GM12892 (cell line): Measurements from ENCODE around the gene TFF2.

ENCODE experiments used
- DNase-seq: peaks from one replicate; pipeline ENCODE4 v3.0.0; 2011; ENCODE audit not compliant: insufficient read length
- FAIRE-seq: peaks from 2 replicates; lab custom pipeline; 2011; peaks lifted over from hg19 to GRCh38; lab: Jason Lieb, UNC
- POLR2A ChIP-seq: IDR thresholded peaks from 2 replicates; pipeline ENCODE4 v1.6.1; 2011; ENCODE audit warnings: low read depth, low read length, control low read depth
- POLR2AphosphoS5 ChIP-seq: IDR thresholded peaks from 2 replicates; pipeline ENCODE4 v1.6.1; 2011; ENCODE audit warnings: low read depth, low read length, control low read depth
- TAF1 ChIP-seq: IDR thresholded peaks from 2 replicates; pipeline ENCODE4 v1.6.1; 2011; ENCODE audit warnings: low read depth, mild to moderate bottlenecking, control low read depth, low read length, borderline replicate concordance

TFF2 gene

DNA sequence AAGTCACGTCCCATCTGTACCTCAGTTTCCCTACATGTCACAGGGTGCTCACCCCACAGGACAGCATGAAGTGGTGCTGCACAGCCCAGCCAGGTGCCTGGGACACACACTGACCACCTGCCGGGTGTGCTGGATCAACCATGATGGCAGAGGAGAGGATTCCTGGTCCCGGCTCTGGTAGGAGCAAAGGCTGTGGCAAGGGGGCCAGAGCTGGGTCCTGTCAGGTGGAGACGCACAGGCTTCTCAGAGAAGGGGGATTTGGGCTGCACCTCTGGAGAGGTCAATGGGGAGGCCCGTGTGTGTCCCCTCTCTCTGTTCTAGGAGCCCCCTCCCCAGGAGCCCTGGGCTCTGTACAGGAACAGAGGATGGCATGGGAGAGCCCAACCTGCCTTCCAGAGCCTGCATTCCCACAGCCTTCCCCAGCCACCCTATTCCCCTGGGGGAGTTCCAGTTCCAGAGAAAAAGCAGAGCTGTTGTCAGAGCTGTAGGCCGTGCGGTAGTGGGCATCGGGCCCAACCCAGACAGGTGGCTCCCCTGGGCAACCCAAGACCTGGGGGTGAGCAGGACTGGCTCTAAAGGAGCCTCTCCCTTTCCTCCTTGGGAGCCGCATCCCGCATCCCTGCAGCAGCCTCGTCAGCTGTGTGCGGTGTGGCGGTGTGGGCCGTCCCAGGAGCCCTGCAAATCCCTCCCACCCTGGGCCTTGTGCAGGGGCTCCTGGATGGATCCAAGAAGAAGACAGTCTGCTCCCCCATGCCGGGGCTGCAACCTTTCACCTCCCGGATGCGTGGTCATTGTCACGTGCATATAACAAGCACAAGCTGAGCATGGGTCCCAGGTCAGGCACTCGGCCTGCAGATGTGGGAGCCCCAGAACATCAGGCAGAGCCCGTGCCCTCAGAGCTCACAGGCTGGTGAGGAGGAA lies 32.7 kb downstream of the TFF2 start:
- DNase-seq (no peak), FAIRE-seq (no peak)
- TF ChIP-seq TAF1 (no peak), POLR2A (no peak), POLR2AphosphoS5 (no peak)

- TF ChIP-seq TAF1 (no peak), POLR2AphosphoS5 (no peak), POLR2A (no peak)
- no peak for DNase-seq
- no peak for FAIRE-seq
Observed at GRCh38 chr21:42317341-42317741, 33.5 kb downstream of the TFF2 start.

DNA sequence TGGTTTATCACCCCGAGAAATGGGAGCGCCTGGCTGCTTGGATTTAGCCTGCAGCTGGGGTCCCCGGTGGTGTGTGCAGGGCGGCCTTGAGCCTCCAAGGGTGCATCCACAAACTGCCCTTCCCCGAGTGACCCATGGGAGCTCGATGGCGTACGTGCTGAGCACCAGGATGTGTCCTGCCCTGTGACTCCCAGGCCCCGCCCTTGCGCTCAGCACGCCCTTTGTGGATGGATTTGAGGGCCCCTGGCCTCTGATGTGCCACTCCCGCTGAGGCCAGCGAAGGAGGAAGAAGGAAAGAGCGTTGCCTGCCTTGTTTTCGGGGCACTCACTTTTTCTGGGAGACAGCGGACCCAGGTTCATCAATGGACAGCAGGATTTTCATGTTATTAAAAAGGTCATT lies 33.9 kb downstream of the TFF2 start:
- TF ChIP-seq POLR2AphosphoS5 = no peak
- no peak for TF ChIP-seq TAF1
- no peak for TF ChIP-seq POLR2A
- DNase-seq = no peak
- no peak for FAIRE-seq

DNA sequence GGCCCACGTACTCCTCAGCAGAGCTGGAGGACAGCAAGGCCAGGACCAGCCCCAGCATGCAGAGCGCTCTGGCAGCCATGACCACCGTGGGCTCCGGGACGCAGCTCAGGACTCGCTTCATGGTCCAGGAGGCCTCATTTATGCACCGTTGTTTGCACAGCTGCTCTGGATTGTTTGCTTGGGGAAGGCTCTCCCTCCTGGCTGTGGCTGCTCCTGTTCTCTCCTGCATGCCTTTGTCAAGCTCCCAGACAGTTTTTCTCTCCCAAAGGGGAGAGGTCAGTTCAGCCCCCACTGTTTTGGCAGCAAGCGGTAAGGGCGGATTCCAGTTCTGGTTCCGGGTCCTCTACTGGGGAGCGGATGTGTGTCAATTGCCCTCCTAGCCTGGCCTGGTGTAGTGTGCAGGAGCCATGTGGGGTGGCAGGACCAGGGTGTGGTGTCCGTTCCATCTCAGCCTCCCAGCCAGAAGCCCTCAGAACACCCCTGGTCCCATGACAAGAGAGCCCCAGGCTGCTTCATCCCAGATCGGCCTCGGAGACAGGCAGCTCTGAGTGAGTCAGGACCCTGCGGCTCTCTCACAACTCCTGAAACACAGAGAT lies 35.4 kb downstream of the TFF2 start, which contains the start of gene TFF3:
Gene TFF3 (minus strand): TSS at position 114 of the 596 bp plus-strand sequence. CDS start 35 bp downstream, at position 79.
- TF ChIP-seq POLR2A (no peak), POLR2AphosphoS5 (no peak), TAF1 (no peak)
- FAIRE-seq = no peak
- DNase-seq = no peak

- TF ChIP-seq POLR2A = no peak
- TF ChIP-seq POLR2AphosphoS5 = no peak
- TF ChIP-seq TAF1 = no peak
- DNase-seq = no peak
- no peak for FAIRE-seq
Observed at GRCh38 chr21:42314616-42315295, 36.0 kb downstream of the TFF2 start.

DNA sequence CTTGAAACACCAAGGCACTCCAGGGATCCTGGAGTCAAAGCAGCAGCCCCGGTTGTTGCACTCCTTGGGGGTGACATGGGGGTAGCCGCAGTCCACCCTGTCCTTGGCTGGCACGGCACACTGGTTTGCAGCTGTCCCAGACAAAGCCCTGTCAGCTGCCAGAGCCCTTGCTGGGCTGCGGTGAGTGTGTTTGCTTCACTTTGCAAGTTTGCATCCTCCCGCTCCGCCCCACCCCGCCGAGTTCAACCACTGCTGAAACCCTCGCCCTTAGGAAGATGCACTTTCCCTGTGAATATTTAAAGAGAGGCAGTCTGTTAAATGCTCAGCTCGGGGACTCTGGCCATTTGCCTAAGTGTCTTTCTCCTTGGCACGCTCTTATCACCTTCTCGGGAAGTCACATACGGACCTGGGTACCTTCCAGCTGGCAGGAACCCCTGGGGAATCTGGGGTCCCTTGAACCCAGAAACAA lies 37.3 kb downstream of the TFF2 start:
- FAIRE-seq (no peak), DNase-seq (no peak)
- TF ChIP-seq POLR2AphosphoS5 (no peak), TAF1 (no peak), POLR2A (no peak)

- FAIRE-seq = no peak
- TF ChIP-seq POLR2A = no peak
- no peak for TF ChIP-seq TAF1
- no peak for TF ChIP-seq POLR2AphosphoS5
Observed at GRCh38 chr21:42312626-42313104, 38.1 kb downstream of the TFF2 start.

GRCh38 chr21:42311816-42312625 lies 38.8 kb downstream of the TFF2 start:
- DNase-seq (no peak), FAIRE-seq (no peak)
- no peak for TF ChIP-seq POLR2AphosphoS5
- no peak for TF ChIP-seq POLR2A
- TF ChIP-seq TAF1 = no peak

More at GRCh38 chr21:42312626-42313104, 38.1 kb downstream of the TFF2 start:
- no peak for DNase-seq

DNA sequence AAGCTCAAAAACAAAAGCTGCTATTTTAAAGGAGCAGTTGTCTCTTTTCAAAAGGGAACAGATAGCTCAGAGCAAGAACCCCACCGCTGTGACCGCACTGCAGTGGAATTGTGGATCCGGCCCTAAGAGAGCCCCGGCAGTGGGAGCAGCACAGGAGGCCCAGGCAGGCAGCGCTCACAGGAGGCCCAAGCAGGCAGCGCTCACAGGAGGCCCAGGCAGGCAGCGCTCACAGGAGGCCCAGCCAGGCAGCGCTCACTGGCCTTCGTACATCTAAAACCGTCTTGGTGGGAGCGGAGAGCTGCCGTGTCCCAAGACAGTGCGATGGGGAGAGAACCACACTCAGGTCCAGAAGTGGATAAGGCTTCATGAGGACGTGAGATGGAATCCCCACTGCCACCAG lies 39.6 kb downstream of the TFF2 start:
- TF ChIP-seq POLR2A = no peak
- no peak for TF ChIP-seq TAF1
- no peak for TF ChIP-seq POLR2AphosphoS5
- DNase-seq (no peak), FAIRE-seq (no peak)

GRCh38 chr21:42310411-42311001 lies 40.3 kb downstream of the TFF2 start:
- FAIRE-seq (no peak), DNase-seq (no peak)
- TF ChIP-seq POLR2AphosphoS5 (no peak), POLR2A (no peak)

DNA sequence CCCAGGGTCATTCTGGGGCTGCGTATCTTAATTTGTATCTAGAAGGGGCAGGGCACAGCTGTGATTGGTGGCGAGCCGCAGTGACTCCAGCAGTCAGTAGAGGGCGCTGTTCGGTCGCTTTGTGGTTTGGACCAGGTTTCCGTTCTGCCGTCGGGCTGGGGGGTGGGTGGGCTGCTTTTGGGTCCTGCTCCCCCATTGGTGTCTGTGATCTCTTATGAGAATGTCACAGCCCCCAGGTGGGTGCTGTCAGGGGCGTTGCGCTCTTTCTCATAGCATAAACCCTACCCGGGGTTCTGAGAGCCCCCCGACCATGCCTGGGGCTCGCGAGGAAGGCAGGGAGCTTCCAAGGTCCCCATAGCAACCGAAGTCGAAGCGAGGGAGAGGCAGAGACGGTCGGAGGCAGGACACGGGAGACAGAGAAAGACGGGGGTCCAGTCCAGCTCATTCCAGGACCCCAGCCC lies 41.0 kb downstream of the TFF2 start:
- no peak for FAIRE-seq
- DNase-seq = peak; percentile 62
- TF ChIP-seq TAF1 (no peak), POLR2AphosphoS5 (no peak), POLR2A (no peak)
